ENCODE measurements around the gene LCLAT1.

The LCLAT1 gene

GRCh38 chr2:30620102-30620501 lies 173.1 kb downstream of the LCLAT1 start:
- Histone ChIP-seq H2AFZ (ENCODE audit: low read depth, low read length, severe bottlenecking) (no peak overlapping the region), H3K9ac (ENCODE audit: low read length) (no peak overlapping the region), H3K9me2 (replicated peaks; ENCODE audit: insufficient read depth, low read length) (no peaks in the 10 kb centered on the region), H3K79me2 (ENCODE audit: insufficient read depth, low read length) (no peaks in the 10 kb centered on the region), H3F3A (ENCODE audit: insufficient read depth) (no peaks in the 10 kb centered on the region), H4K20me1 (ENCODE audit: low read depth, low read length) (no peaks in the 10 kb centered on the region), H3K9me3 (ENCODE audit: insufficient read depth, low read length) (no peaks in the 10 kb centered on the region), H3K4me3 (ENCODE audit: insufficient read depth, low read length, poor library complexity, severe bottlenecking) (no peak overlapping the region), H3K36me3 (ENCODE audit: low read length) (no peaks in the 10 kb centered on the region), H3K4me2 (ENCODE audit: low read depth, low read length, poor library complexity, severe bottlenecking) (no peak overlapping the region), H3K27me3 (ENCODE audit: low read length) (no peaks in the 10 kb centered on the region), H3K27ac (ENCODE audit: low read depth, low read length) (no peak overlapping the region)
- TF ChIP-seq CTCF (IDR thresholded peaks at IDR 0.05; ENCODE audit: insufficient read depth, low read length, poor library complexity, severe bottlenecking) (no peak), EZH2phosphoT487 (conservative IDR thresholded peaks at IDR 0.05; ENCODE audit: low read length) (no peak)

- Histone ChIP-seq H3K9me3 (ENCODE audit: insufficient read depth, low read length) (no peaks in the 10 kb centered on the region), H2AFZ (ENCODE audit: low read depth, low read length, severe bottlenecking) (no peak overlapping the region), H3K9me2 (replicated peaks; ENCODE audit: insufficient read depth, low read length) (no peaks in the 10 kb centered on the region), H3K27me3 (ENCODE audit: low read length) (no peaks in the 10 kb centered on the region), H3K27ac (ENCODE audit: low read depth, low read length) (no peak overlapping the region), H3F3A (ENCODE audit: insufficient read depth) (no peaks in the 10 kb centered on the region), H3K4me2 (ENCODE audit: low read depth, low read length, poor library complexity, severe bottlenecking) (no peak overlapping the region), H3K4me3 (ENCODE audit: insufficient read depth, low read length, poor library complexity, severe bottlenecking) (no peak overlapping the region), H3K36me3 (ENCODE audit: low read length) (no peaks in the 10 kb centered on the region), H3K79me2 (ENCODE audit: insufficient read depth, low read length) (no peaks in the 10 kb centered on the region), H3K9ac (ENCODE audit: low read length) (no peak overlapping the region), H4K20me1 (ENCODE audit: low read depth, low read length) (no peaks in the 10 kb centered on the region)
- TF ChIP-seq EZH2phosphoT487 (conservative IDR thresholded peaks at IDR 0.05; ENCODE audit: low read length), result no peak
- no peak for TF ChIP-seq CTCF (IDR thresholded peaks at IDR 0.05; ENCODE audit: insufficient read depth, low read length, poor library complexity, severe bottlenecking)
Measured at GRCh38 chr2:30621836-30622235, 174.8 kb downstream of the LCLAT1 start.

- H3K79me2 ChIP-seq (ENCODE audit: insufficient read depth, low read length), result no peaks in the 10 kb centered on the region
- no peak overlapping the region for H3K27ac ChIP-seq (ENCODE audit: low read depth, low read length)
- no peaks in the 10 kb centered on the region for H3K27me3 ChIP-seq (ENCODE audit: low read length)
- H3K4me3 ChIP-seq (ENCODE audit: insufficient read depth, low read length, poor library complexity, severe bottlenecking), result no peak overlapping the region
- H3K9me3 ChIP-seq (ENCODE audit: insufficient read depth, low read length), result no peaks in the 10 kb centered on the region
- H3K4me2 ChIP-seq (ENCODE audit: low read depth, low read length, poor library complexity, severe bottlenecking), result no peak overlapping the region
- no peak overlapping the region for H3K9ac ChIP-seq (ENCODE audit: low read length)
- no peaks in the 10 kb centered on the region for H3F3A ChIP-seq (ENCODE audit: insufficient read depth)
- no peaks in the 10 kb centered on the region for H4K20me1 ChIP-seq (ENCODE audit: low read depth, low read length)
- H3K36me3 ChIP-seq (ENCODE audit: low read length), result no peaks in the 10 kb centered on the region
- TF ChIP-seq CTCF (IDR thresholded peaks at IDR 0.05; ENCODE audit: insufficient read depth, low read length, poor library complexity, severe bottlenecking), result no peak
- no peak for TF ChIP-seq EZH2phosphoT487 (conservative IDR thresholded peaks at IDR 0.05; ENCODE audit: low read length)
- H2AFZ ChIP-seq (ENCODE audit: low read depth, low read length, severe bottlenecking), result no peak overlapping the region
- no peaks in the 10 kb centered on the region for H3K9me2 ChIP-seq (replicated peaks; ENCODE audit: insufficient read depth, low read length)
Measured at GRCh38 chr2:30622452-30622851, 175.4 kb downstream of the LCLAT1 start.
